Esophagus muscularis mucosa (tissue), 4 donors: ENCODE measurements around the gene HECTD4. TPM values are rescaled to one million over a fixed set of nuclear protein-coding genes. Genes with fewer than 3 reads are reported as not detected.

Experiments
- DNase-seq: peaks from one replicate; pipeline ENCODE4 v3.0.0-alpha.2; 2017; ENCODE audit errors: extremely low spot score
- H3K27ac ChIP-seq, 4 donors: fragments of 200-600 bp; sonication (generic); replicated peaks in 1 of 4; 1 replicate in 3 of 4; 2 replicates in 1 of 4; pipeline ENCODE4 v1.5.1; 2016 to 2019; ENCODE audit warnings: mild to moderate bottlenecking in 1 of 4
- H3K27me3 ChIP-seq, 4 donors: fragments of 200-600 bp; sonication (generic); one replicate each; pipeline versions ENCODE4 v1.5.1 to v1.6.0; 2016 to 2019
- H3K36me3 ChIP-seq, 4 donors: fragments of 200-600 bp; sonication (generic); one replicate each; pipeline ENCODE4 v1.5.1; 2016 to 2019
- H3K4me1 ChIP-seq, 4 donors: fragments of 200-600 bp; sonication (generic); one replicate each; pipeline ENCODE4 v1.5.1; 2016 to 2019
- H3K4me3 ChIP-seq, 4 donors: fragments of 200-600 bp; sonication (generic); 1 replicate in 2 of 4; 2 replicates in 2 of 4; pipeline ENCODE4 v1.5.1; 2016 to 2019; ENCODE audit warnings: mild to moderate bottlenecking in 4 of 4, moderate library complexity in 1 of 4
- H3K9me3 ChIP-seq, 4 donors: fragments of 200-600 bp; sonication (generic); 1 replicate in 3 of 4; 2 replicates in 1 of 4; pipeline ENCODE4 v1.5.1; 2016 to 2019
- EP300 ChIP-seq: sonication (generic); formaldehyde crosslinking; IDR thresholded peaks from one replicate; pipeline ENCODE4 v1.6.1; 2017; ENCODE audit warnings: antibody characterized with exemption
- POLR2A ChIP-seq: fragments of 450-650 bp; IDR thresholded peaks from one replicate; pipeline ENCODE4 v1.6.1; 2017; ENCODE audit warnings: antibody characterized with exemption, moderate library complexity, mild to moderate bottlenecking, low read depth
- POLR2AphosphoS5 ChIP-seq, 2 donors: sonication (generic); formaldehyde crosslinking; IDR thresholded peaks; one replicate each; pipeline ENCODE4 v1.6.1; 2017; ENCODE audit warnings: antibody characterized with exemption in 2 of 2
- WGBS: methylation state at CpG from one replicate; pipeline ENCODE4 v1.1.5; 2018; 5-methylcytosine and 5-hydroxymethylcytosine counted together
- intact Hi-C: fragments of 100-400 bp; cut with DNase I; formaldehyde crosslinking; loops from one replicate; pipeline ENCODE4 v1.15.1; 2023
- total RNA-seq, 4 donors: library from RNA; depleted of rRNA; stranded (reverse); fragments of >200 nt; gene quantifications; one replicate each; pipeline versions ENCODE4 v1.1.0 to v1.2.1, GENCODE V29; 2016
- TF ChIP-seq, protein P1 (sequence below), 3 experiments: fragments of 200-600 bp in 2 of 3; fragments of 450-650 bp in 1 of 3; sonication (generic) in 2 of 3; IDR thresholded peaks; one replicate each; pipeline ENCODE4 v1.5.1; 2017 to 2019; ENCODE audit warnings: antibody characterized with exemption in 3 of 3, mild to moderate bottlenecking in 2 of 3, moderate library complexity in 1 of 3

Gene HECTD4
- total RNA-seq, 4 donors from 2014 or later, result 27.3 to 59.3 (median 44.9) TPM

- 76% methylated on average over 2 of the region's 2 CpGs for WGBS
Measured at GRCh38 chr12:112303799-112304198, 78.4 kb downstream of the HECTD4 start.

DNA sequence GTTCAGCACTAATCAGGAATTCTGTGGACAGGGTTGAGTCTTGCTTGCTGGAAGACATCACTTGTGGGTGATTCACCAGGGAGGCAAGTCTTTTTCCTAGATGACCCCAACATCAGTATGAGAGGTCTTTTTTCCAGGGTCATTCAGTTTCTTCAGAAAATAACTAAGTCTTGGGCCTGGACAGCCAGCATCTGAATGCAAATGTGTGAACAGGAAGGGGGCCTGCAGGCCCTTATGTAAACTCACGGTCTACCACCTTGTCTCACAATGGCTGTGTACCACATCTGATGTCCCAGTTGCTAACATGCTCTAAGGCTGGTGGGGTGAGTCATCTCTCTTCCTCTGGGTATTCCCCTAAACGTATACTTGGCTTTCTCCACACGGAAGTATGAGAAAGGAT, 79.2 kb downstream of the HECTD4 start:
- H3K27me3 ChIP-seq, result no peaks in the 10 kb centered on the region
- TF ChIP-seq POLR2AphosphoS5 (IDR thresholded peaks at IDR 0.05) (no peak), POLR2A (no peak), EP300 (no peak)
- TF ChIP-seq, protein P1, sequence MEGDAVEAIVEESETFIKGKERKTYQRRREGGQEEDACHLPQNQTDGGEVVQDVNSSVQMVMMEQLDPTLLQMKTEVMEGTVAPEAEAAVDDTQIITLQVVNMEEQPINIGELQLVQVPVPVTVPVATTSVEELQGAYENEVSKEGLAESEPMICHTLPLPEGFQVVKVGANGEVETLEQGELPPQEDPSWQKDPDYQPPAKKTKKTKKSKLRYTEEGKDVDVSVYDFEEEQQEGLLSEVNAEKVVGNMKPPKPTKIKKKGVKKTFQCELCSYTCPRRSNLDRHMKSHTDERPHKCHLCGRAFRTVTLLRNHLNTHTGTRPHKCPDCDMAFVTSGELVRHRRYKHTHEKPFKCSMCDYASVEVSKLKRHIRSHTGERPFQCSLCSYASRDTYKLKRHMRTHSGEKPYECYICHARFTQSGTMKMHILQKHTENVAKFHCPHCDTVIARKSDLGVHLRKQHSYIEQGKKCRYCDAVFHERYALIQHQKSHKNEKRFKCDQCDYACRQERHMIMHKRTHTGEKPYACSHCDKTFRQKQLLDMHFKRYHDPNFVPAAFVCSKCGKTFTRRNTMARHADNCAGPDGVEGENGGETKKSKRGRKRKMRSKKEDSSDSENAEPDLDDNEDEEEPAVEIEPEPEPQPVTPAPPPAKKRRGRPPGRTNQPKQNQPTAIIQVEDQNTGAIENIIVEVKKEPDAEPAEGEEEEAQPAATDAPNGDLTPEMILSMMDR (IDR thresholded peaks at IDR 0.05), result no peak
- no peak for DNase-seq
- 60% methylated on average over 3 of the region's 3 CpGs for WGBS
- intact Hi-C loops, result no loop called here
- H3K4me3 ChIP-seq, result no peak overlapping the region
- H3K27ac ChIP-seq, result no peak overlapping the region
- H3K36me3 ChIP-seq, result peaks cover 15 to 48% (median 31%) of the 10 kb centered on the region in 4 donors
- no peaks in the 10 kb centered on the region for H3K9me3 ChIP-seq
- peaks cover 0 to 20% (median 15%) of the 10 kb centered on the region in 4 donors for H3K4me1 ChIP-seq

More at GRCh38 chr12:112303799-112304198, 78.4 kb downstream of the HECTD4 start:
- peaks cover 0 to 25% (median 19%) of the 10 kb centered on the region in 4 donors for H3K4me1 ChIP-seq
- H3K27me3 ChIP-seq, result no peaks in the 10 kb centered on the region
- H3K36me3 ChIP-seq, result peaks cover 15 to 50% (median 31%) of the 10 kb centered on the region in 4 donors
- DNase-seq, result no peak
- H3K27ac ChIP-seq, result no peak overlapping the region
- no peaks in the 10 kb centered on the region for H3K9me3 ChIP-seq
- no peak overlapping the region for H3K4me3 ChIP-seq
- TF ChIP-seq, protein P1 (IDR thresholded peaks at IDR 0.05), result no peak
- intact Hi-C loops, result no loop called here

DNA sequence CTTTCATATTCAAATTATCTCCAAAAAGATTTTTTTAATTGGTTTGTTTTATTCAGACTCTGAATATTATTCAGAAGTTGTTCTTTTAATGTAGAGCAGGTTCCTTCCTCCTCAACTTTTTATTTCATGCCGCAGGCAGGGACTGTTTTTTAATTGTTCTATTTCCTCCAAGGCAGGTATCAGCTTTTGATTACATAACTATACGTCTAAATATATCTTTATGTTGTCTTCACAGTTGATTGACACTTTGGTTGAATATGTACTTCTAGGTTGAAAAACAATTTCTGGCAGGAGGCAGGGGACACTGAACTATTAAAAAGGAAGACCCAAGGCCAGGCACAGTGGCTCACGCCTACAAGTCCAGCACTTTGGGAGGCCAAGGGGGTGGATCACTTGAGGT, 82.5 kb downstream of the HECTD4 start:
- H3K27ac ChIP-seq, result no peak overlapping the region
- no peak for DNase-seq
- WGBS, result 86% methylated on average over 3 of the region's 3 CpGs
- intact Hi-C loops, result no loop called here
- H3K4me1 ChIP-seq, result no peaks in the 10 kb centered on the region
- peaks cover 12 to 58% (median 38%) of the 10 kb centered on the region in 4 donors for H3K36me3 ChIP-seq
- no peaks in the 10 kb centered on the region for H3K27me3 ChIP-seq
- TF ChIP-seq EP300 (no peak), POLR2AphosphoS5 (IDR thresholded peaks at IDR 0.05) (no peak), POLR2A (no peak)
- TF ChIP-seq, protein P1 (IDR thresholded peaks at IDR 0.05), result no peak
- no peak overlapping the region for H3K4me3 ChIP-seq
- no peaks in the 10 kb centered on the region for H3K9me3 ChIP-seq

GRCh38 chr12:112297188-112297587, 85.0 kb downstream of the HECTD4 start:
- no peaks in the 10 kb centered on the region for H3K27me3 ChIP-seq
- no peak overlapping the region for H3K27ac ChIP-seq
- intact Hi-C loops, result no loop called here
- H3K4me1 ChIP-seq, result no peaks in the 10 kb centered on the region
- TF ChIP-seq POLR2AphosphoS5 (IDR thresholded peaks at IDR 0.05), result no peak
- TF ChIP-seq, protein P1 (IDR thresholded peaks at IDR 0.05), result no peak
- no peak for TF ChIP-seq POLR2A
- no peak for TF ChIP-seq EP300
- no peaks in the 10 kb centered on the region for H3K9me3 ChIP-seq
- no peak overlapping the region for H3K4me3 ChIP-seq
- DNase-seq, result no peak
- H3K36me3 ChIP-seq, result peaks cover 9 to 49% (median 27%) of the 10 kb centered on the region in 4 donors

DNA sequence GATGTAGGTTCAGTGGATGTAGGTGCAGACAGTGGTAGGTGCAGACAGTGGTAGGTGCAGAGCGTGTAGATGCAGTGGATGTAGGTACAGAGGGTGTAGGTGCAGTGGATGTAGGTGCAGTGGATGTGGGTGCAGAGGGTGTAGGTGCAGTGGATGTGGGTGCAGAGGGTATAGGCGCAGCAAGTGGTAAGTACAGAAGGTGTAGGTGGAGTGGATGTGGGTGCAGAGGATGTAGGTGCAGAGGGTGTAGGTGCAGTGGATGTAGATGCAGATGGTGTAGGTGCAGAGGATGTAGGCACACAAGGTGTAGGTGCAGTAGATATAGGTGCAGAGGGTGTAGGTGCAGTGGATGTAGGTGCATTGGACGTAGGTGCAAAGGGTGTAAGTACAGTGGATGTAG, 86.0 kb downstream of the HECTD4 start:
- Histone ChIP-seq H3K27ac (no peak overlapping the region), H3K27me3 (no peaks in the 10 kb centered on the region), H3K9me3 (no peaks in the 10 kb centered on the region), H3K4me1 (no peaks in the 10 kb centered on the region), H3K4me3 (no peak overlapping the region), H3K36me3 (peaks cover 0 to 49% (median 19%) of the 10 kb centered on the region in 4 donors)
- DNase-seq, result no peak
- intact Hi-C loops, result no loop called here
- WGBS, result 92% methylated on average over 3 of the region's 3 CpGs
- TF ChIP-seq EP300, result no peak
- no peak for TF ChIP-seq POLR2AphosphoS5 (IDR thresholded peaks at IDR 0.05)
- TF ChIP-seq POLR2A, result no peak
- TF ChIP-seq, protein P1 (IDR thresholded peaks at IDR 0.05), result no peak
